Heart right ventricle (tissue), 16 donors: ENCODE data around the gene TMPRSS11B. TPM values are rescaled to one million over a fixed set of nuclear protein-coding genes. Genes with fewer than 3 reads are reported as not detected.

ENCODE experiments used
- ATAC-seq, 8 donors: fragments of 200-7000 bp; cut with Tn5 transposase; one replicate each; pipeline ENCODE4 v1.9.1; 2020; ENCODE audit warnings: mild to moderate bottlenecking in 8 of 8, moderate library complexity in 8 of 8, moderate number of reproducible peaks in 1 of 8
- DNase-seq, 2 donors: peaks; one replicate each; pipeline ENCODE4 v3.0.0-alpha.2; 2020
- H3K27ac ChIP-seq, 10 donors: fragments of 200-600 bp; sonication (generic) in 2 of 10; one replicate each; pipeline versions ENCODE4 v1.5.0 to v1.8.0; 2020 to 2022; ENCODE audit warnings: mild to moderate bottlenecking in 3 of 10
- H3K27me3 ChIP-seq, 7 donors: fragments of 200-600 bp; one replicate each; pipeline ENCODE4 v1.8.0; 2021 to 2022; ENCODE audit warnings: mild to moderate bottlenecking in 2 of 7
- H3K36me3 ChIP-seq, 9 donors: fragments of 200-600 bp; sonication (generic) in 1 of 9; one replicate each; pipeline versions ENCODE4 v1.5.0 to v1.8.0; 2020 to 2022; ENCODE audit warnings: mild to moderate bottlenecking in 2 of 9
- H3K4me1 ChIP-seq, 9 donors: fragments of 200-600 bp; sonication (generic) in 1 of 9; one replicate each; pipeline versions ENCODE4 v1.5.0 to v1.8.0; 2020 to 2022; ENCODE audit warnings: mild to moderate bottlenecking in 4 of 9
- H3K4me3 ChIP-seq, 10 donors: fragments of 200-600 bp; sonication (generic) in 2 of 10; one replicate each; pipeline versions ENCODE4 v1.5.0 to v1.8.0; 2020 to 2022; ENCODE audit warnings: mild to moderate bottlenecking in 7 of 10, moderate library complexity in 2 of 10
- H3K9me3 ChIP-seq, 11 donors: fragments of 200-600 bp in 10 of 11; sonication (generic) in 2 of 11; one replicate each; pipeline versions ENCODE4 v1.5.0 to v1.8.0; 2013 to 2022; ENCODE audit warnings: mild to moderate bottlenecking in 2 of 11, control low read depth in 1 of 11, moderate library complexity in 1 of 11
- CTCF ChIP-seq, 9 donors: fragments of 200-600 bp; sonication (generic) in 2 of 9; IDR thresholded peaks; one replicate each; pipeline versions ENCODE4 v1.5.0 to v1.8.0; 2021 to 2022; ENCODE audit warnings: antibody characterized with exemption in 9 of 9, mild to moderate bottlenecking in 5 of 9, moderate library complexity in 1 of 9
- WGBS, 2 donors: extraction: QIAGEN DNeasy Blood & Tissue Kit; methylation state at CpG; one replicate each; pipeline ENCODE4 v1.1.7; 2013; ENCODE audit warnings: inconsistent platforms in 1 of 2; 5-methylcytosine and 5-hydroxymethylcytosine counted together
- intact Hi-C, 10 donors: fragments of 100-400 bp; cut with DNase I; formaldehyde crosslinking; loops; one replicate each; pipeline versions ENCODE4 v1.11.1 to v1.14.2; 2022
- polyA plus RNA-seq, 2 donors: library from polyadenylated mRNA; stranded (reverse); fragments of 200-250 nt; gene quantifications; one replicate each; pipeline ENCODE4 v1.2.3, GENCODE V29; 2013
- total RNA-seq, 10 donors: library from RNA; stranded (reverse); fragmentation: NEBNext Ultra II Directional in 3 of 10; extraction: Animal tissue kit (Norgen Biotek cat#: 25700) in 3 of 10; gene quantifications; one replicate each; pipeline versions ENCODE4 v1.2.1 to v1.2.4, GENCODE V29; 2021 to 2023
- donor health status: Arrhythmogenic right ventricular cardiomyopathy.
- donor health status: ischemic (EF 13 %, LVEDD 7.1; RV severe dilation, severe dysfunction).
- donor health status: healthy with polysubstance abuse.
- donor health status: DM: no; HTN: yes; CAD: no.
- donor health status: DM: no; HTN: no; CAD: no.
- donor health status: ischemic (EF 25% LVEDD 6.9; RV normal size, moderate dysfunction).
- donor health status: ischemic (EF 25% LVEDD 5.7; RV mildly dilated, moderate dysfunction).
- donor health status: healthy.
- donor health status: DM: yes; HTN: yes; CAD: no.
- donor health status: Ischemic cardiomyopathy.
- donor health status: ischemic (EF 35%, LVEDD 5.7; RV mildly dilated, moderate dysfunction).
- donor health status: nonischemic (EF 11% LVEDD 7.7; RV severe dilation, severe dysfunction).
- donor health status: DM: yes; HTN: yes; CAD: no.
- donor health status: PGD.
- donor health status: ischemic (EF 29% LVEDD 5.4; RV normal size, mild dysfunction).
- donor health status: nonischemic (EF 23%, LVEDD 6.1; RV moderate dilation, normal function).

The TMPRSS11B gene
- total and polyA plus RNA-seq, 12 donors = 0.13 TPM; not detected in 11

GRCh38 chr4:68264875-68265565, 19.5 kb upstream of the TMPRSS11B start:
- no peak overlapping the region for H3K4me3 ChIP-seq
- H3K36me3 ChIP-seq = no peaks in the 10 kb centered on the region
- H3K27ac ChIP-seq = no peak overlapping the region
- WGBS, 2 donors = 52 to 53% methylated on average over 3 of the region's 3 CpGs
- intact Hi-C loops = no loop called here
- no peaks in the 10 kb centered on the region for H3K9me3 ChIP-seq
- no peak for TF ChIP-seq CTCF (IDR thresholded peaks at IDR 0.05)
- DNase-seq (no peak), ATAC-seq (no peak)
- H3K4me1 ChIP-seq = no peaks in the 10 kb centered on the region
- H3K27me3 ChIP-seq = peaks cover 0 to 7% (median 0%) of the 10 kb centered on the region in 7 donors

- WGBS, 2 donors = 85 to 86% methylated on average over 1 of the region's 1 CpG
- Histone ChIP-seq H3K27ac (no peak overlapping the region), H3K4me3 (no peak overlapping the region), H3K9me3 (no peaks in the 10 kb centered on the region), H3K36me3 (no peaks in the 10 kb centered on the region), H3K27me3 (peaks cover 0 to 4% (median 0%) of the 10 kb centered on the region in 7 donors), H3K4me1 (no peaks in the 10 kb centered on the region)
- no peak for TF ChIP-seq CTCF (IDR thresholded peaks at IDR 0.05)
- ATAC-seq = no peak
- intact Hi-C loops = no loop called here
- DNase-seq = no peak
Observed at GRCh38 chr4:68259191-68259590, 13.7 kb upstream of the TMPRSS11B start.

GRCh38 chr4:68257719-68258118, 12.2 kb upstream of the TMPRSS11B start:
- H3K27me3 ChIP-seq = no peaks in the 10 kb centered on the region
- no peak overlapping the region for H3K27ac ChIP-seq
- no peaks in the 10 kb centered on the region for H3K4me1 ChIP-seq
- TF ChIP-seq CTCF (IDR thresholded peaks at IDR 0.05) = no peak
- no peaks in the 10 kb centered on the region for H3K36me3 ChIP-seq
- 89% methylated on average over 5 of the region's 5 CpGs for WGBS, 2 donors
- no peaks in the 10 kb centered on the region for H3K9me3 ChIP-seq
- no peak overlapping the region for H3K4me3 ChIP-seq
- DNase-seq (no peak), ATAC-seq (no peak)
- intact Hi-C loops = no loop called here

GRCh38 chr4:68256284-68256683, 10.8 kb upstream of the TMPRSS11B start:
- H3K36me3 ChIP-seq = no peaks in the 10 kb centered on the region
- DNase-seq = no peak
- no peak overlapping the region for H3K27ac ChIP-seq
- TF ChIP-seq CTCF (IDR thresholded peaks at IDR 0.05) = no peak
- no peak for ATAC-seq
- intact Hi-C loops = no loop called here
- no peak overlapping the region for H3K4me3 ChIP-seq
- no peaks in the 10 kb centered on the region for H3K4me1 ChIP-seq
- H3K9me3 ChIP-seq = peaks cover 0 to 2% (median 0%) of the 10 kb centered on the region in 11 donors
- no peaks in the 10 kb centered on the region for H3K27me3 ChIP-seq
- WGBS, 2 donors = 23 to 34% methylated on average over 3 of the region's 3 CpGs
